Adrenal gland (tissue), 12 donors: ENCODE data around the gene COL5A1. TPM values are rescaled to one million over a fixed set of nuclear protein-coding genes. Genes with fewer than 3 reads are reported as not detected.

Source experiments
- DNase-seq, 7 donors: peaks; one replicate each; pipeline ENCODE4 v3.0.0-alpha.2; 2019 to 2020
- H3K27ac ChIP-seq, 5 donors: fragments of 200-600 bp; sonication (generic) in 4 of 5; 1 replicate in 3 of 5; 2 replicates in 2 of 5; pipeline versions ENCODE4 v1.5.1 to v1.8.0; 2016 to 2020; ENCODE audit warnings: mild to moderate bottlenecking in 1 of 5
- H3K27me3 ChIP-seq: fragments of 200-600 bp; 2 replicates; pipeline ENCODE4 v1.8.0; 2021
- H3K36me3 ChIP-seq, 2 donors: fragments of 200-600 bp; replicated peaks in 1 of 2; 1 replicate in 1 of 2; 2 replicates in 1 of 2; pipeline versions ENCODE4 v1.5.1 to v1.8.0; 2018 to 2022
- H3K4me1 ChIP-seq, 2 donors: fragments of 200-600 bp; replicated peaks in 1 of 2; 1 replicate in 1 of 2; 2 replicates in 1 of 2; pipeline versions ENCODE4 v1.5.1 to v1.8.0; 2018 to 2021
- H3K4me3 ChIP-seq, 4 donors: fragments of 200-600 bp; sonication (generic) in 3 of 4; one replicate each; pipeline ENCODE4 v1.5.1; 2016 to 2018
- H3K9me3 ChIP-seq, 3 donors: fragments of 200-600 bp; sonication (generic) in 1 of 3; replicated peaks in 1 of 3; 1 replicate in 2 of 3; 2 replicates in 1 of 3; pipeline versions ENCODE4 v1.5.1 to v1.8.0; 2016 to 2021
- CTCF ChIP-seq, 6 experiments: fragments of 450-650 bp in 4 of 6; fragments of 200-600 bp in 2 of 6; sonication (generic) in 1 of 6; IDR thresholded peaks; 1 replicate in 5 of 6; 2 replicates in 1 of 6; pipeline versions ENCODE4 v1.5.1 to v1.8.0; 2016 to 2021; ENCODE audit warnings: antibody characterized with exemption in 6 of 6, mild to moderate bottlenecking in 2 of 6, moderate library complexity in 1 of 6
- POLR2A ChIP-seq, 2 donors: fragments of 450-650 bp; IDR thresholded peaks; one replicate each; pipeline ENCODE4 v1.6.1; 2017; ENCODE audit warnings: antibody characterized with exemption in 2 of 2, mild to moderate bottlenecking in 2 of 2, moderate library complexity in 1 of 2
- WGBS, 4 donors: extraction: QIAGEN DNeasy Blood & Tissue Kit in 2 of 4; methylation state at CpG; one replicate each; pipeline versions ENCODE4 v1.1.5 to v1.1.7; 2013 to 2017; 5-methylcytosine and 5-hydroxymethylcytosine counted together
- intact Hi-C, 2 donors: fragments of 100-400 bp; cut with DNase I; formaldehyde crosslinking; loops; one replicate each; pipeline versions ENCODE4 v1.14.1 to v1.15.0; 2022 to 2023
- polyA plus RNA-seq, 3 donors: library from polyadenylated mRNA; stranded (reverse); fragments of 200-250 nt in 2 of 3; fragments of 350-450 nt in 1 of 3; fragmentation: Illumina TruSeq in 1 of 3; extraction: RNeasy Lipid Tissue Mini Kit (QIAGEN cat#74804) in 1 of 3; gene quantifications; one replicate each; pipeline ENCODE4 v1.2.3, GENCODE V29; 2013 to 2014
- total RNA-seq, 9 donors: library from RNA; depleted of rRNA in 4 of 9; stranded (reverse); fragments of >200 nt in 4 of 9; fragments of 120-200 nt in 1 of 9; fragmentation: NEBNext Ultra II Directional in 1 of 9; extraction: Animal tissue kit (Norgen Biotek cat#: 25700) in 1 of 9; gene quantifications; one replicate each; pipeline versions ENCODE4 v1.1.0 to v1.2.4, GENCODE V29; 2013 to 2023
- donor health status: healthy with polysubstance abuse.
- donor health status: Bipolar disorder and iron deficiency.
- donor health status: DM: yes; HTN: yes; CAD: no.
- donor health status: DM: no; HTN: no; CAD: no.
- donor health status: DM: no; HTN: no; CAD: no.
- donor health status: DM: yes; HTN: yes; CAD: no.

COL5A1 gene
- total and polyA plus RNA-seq, 12 donors = 3.5 to 45.5 (median 29.3) TPM

DNA sequence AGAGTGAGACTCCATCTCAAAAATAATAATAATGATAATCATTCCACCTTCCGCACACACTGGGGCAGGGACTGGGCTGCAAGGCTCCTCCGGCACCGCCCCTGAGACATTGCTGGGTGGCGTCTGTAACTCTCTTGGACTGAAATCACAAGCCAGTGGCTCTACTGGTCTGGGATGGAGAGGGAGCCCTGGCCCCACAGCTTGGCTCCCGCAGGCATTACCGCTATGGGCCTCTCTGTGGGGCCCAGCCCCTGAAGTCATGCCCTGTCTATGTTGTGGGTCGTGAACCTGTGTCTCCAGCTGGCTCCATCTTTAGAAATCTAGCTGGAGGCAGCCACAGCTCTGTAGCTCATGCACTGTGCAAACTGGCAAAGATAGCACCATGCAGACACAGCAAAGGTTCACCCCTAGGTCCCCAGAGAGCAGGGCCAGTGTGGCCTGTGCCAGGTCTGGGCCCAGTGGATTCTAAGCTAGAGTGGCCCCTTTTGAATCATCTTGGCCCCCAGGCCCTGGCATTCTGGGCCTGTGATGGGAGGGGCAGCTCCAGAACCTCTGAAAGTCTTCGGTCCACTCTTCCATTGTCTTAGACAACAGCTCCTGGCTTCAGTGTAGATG, 36.1 kb upstream of the COL5A1 start:
- H3K27ac ChIP-seq = no peak overlapping the region
- no peaks in the 10 kb centered on the region for H3K36me3 ChIP-seq
- TF ChIP-seq POLR2A (IDR thresholded peaks at IDR 0.05) = no peak
- TF ChIP-seq CTCF (IDR thresholded peaks at IDR 0.05) = no peak
- H3K9me3 ChIP-seq = no peaks in the 10 kb centered on the region
- H3K27me3 ChIP-seq = no peaks in the 10 kb centered on the region
- no peak overlapping the region for H3K4me3 ChIP-seq
- intact Hi-C loops = no loop called here
- peak in 2 of 7 donors; percentile 5 to 18 for DNase-seq
- no peaks in the 10 kb centered on the region for H3K4me1 ChIP-seq
- 69 to 100% (median 96%) methylated on average over 2 to 8 of the region's 8 CpGs for WGBS, 4 donors

- Histone ChIP-seq H3K27ac (no peak overlapping the region), H3K9me3 (no peaks in the 10 kb centered on the region), H3K27me3 (no peaks in the 10 kb centered on the region), H3K36me3 (no peaks in the 10 kb centered on the region), H3K4me3 (no peak overlapping the region), H3K4me1 (no peaks in the 10 kb centered on the region)
- WGBS, 4 donors = 85 to 89% (median 87%) methylated on average over 5 of the region's 5 CpGs
- intact Hi-C loops = no loop called here
- peak in 2 of 7 donors; percentile 7 to 20 for DNase-seq
- TF ChIP-seq CTCF (IDR thresholded peaks at IDR 0.05) (no peak), POLR2A (IDR thresholded peaks at IDR 0.05) (no peak)
Observed at GRCh38 chr9:134605966-134606357, 35.6 kb upstream of the COL5A1 start.

GRCh38 chr9:134606951-134607731, 34.5 kb upstream of the COL5A1 start:
- peak in 5 of 7 donors; percentile 1 to 21 (median 13) for DNase-seq
- H3K9me3 ChIP-seq = no peaks in the 10 kb centered on the region
- intact Hi-C loops = no loop called here
- H3K4me1 ChIP-seq = no peaks in the 10 kb centered on the region
- H3K4me3 ChIP-seq = no peak overlapping the region
- WGBS, 4 donors = 87 to 94% (median 89%) methylated on average over 13 of the region's 13 CpGs
- H3K27me3 ChIP-seq = no peaks in the 10 kb centered on the region
- TF ChIP-seq CTCF (IDR thresholded peaks at IDR 0.05) (no peak), POLR2A (IDR thresholded peaks at IDR 0.05) (no peak)
- no peak overlapping the region for H3K27ac ChIP-seq
- no peaks in the 10 kb centered on the region for H3K36me3 ChIP-seq

DNA sequence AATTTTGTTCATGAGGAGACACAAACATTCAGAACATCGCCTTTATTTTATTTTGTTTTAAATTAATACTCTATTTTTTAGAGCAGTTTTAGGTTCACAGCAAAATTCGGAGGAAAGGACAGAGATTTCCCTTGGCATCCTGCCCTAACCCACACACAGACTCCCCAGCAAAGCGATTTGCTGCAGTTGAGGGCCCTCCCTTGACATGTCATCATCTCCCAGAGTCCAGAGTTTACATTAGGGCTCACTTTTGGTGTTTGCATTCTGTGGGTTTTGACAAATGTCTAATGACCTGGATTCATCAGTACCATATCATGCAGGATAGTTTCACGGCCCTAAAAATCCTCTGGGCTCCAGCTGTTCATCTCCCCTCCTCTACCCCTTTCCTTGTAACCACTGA, 33.6 kb upstream of the COL5A1 start:
- no peaks in the 10 kb centered on the region for H3K27me3 ChIP-seq
- DNase-seq = peak in 1 of 7 donors; percentile 2
- intact Hi-C loops = no loop called here
- H3K4me1 ChIP-seq = no peaks in the 10 kb centered on the region
- no peaks in the 10 kb centered on the region for H3K36me3 ChIP-seq
- H3K4me3 ChIP-seq = no peak overlapping the region
- no peaks in the 10 kb centered on the region for H3K9me3 ChIP-seq
- TF ChIP-seq CTCF (IDR thresholded peaks at IDR 0.05) (no peak), POLR2A (IDR thresholded peaks at IDR 0.05) (no peak)
- no peak overlapping the region for H3K27ac ChIP-seq
- WGBS, 4 donors = 54 to 66% (median 58%) methylated on average over 4 of the region's 4 CpGs
